ENCODE results near the gene SOS1.

Gene SOS1

DNA sequence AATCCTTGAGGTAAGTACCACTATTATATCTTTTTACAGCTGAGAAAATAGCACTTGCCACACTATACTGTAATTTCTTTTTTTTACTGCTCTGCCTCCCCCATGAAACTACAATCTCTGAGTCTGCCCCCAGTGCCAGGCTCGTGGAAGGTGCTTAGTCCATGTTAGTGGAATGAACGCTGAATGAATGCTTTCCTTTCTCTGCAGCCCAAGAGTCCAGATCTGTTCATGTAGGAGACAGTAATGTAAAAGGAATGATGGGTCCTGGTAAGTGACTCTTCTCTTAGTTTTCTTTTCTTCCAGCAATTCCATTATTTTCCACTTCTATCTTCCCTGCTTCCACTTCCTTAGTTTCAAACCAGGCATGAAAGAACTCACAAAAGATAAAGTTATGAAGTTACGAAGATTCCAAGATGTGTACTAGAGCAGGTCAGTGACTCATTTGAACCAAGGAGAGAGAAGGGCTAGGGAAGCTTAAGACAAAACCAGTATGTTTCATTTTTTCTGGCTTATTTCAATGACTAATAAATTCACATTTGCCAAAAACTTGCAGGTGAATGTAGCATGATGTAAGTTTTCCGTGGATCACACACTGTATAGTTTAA is 185.2 kb downstream of the SOS1 start:
- Histone ChIP-seq H3K4me2 (ENCODE audit: low read depth, low read length) (no peak overlapping the region), H3K9me3 (replicated peaks; ENCODE audit: insufficient read depth, low read length) (no peaks in the 10 kb centered on the region), H3K79me2 (ENCODE audit: low read length) (no peaks in the 10 kb centered on the region), H3K4me3 (ENCODE audit: low read length) (no peak overlapping the region), H4K20me1 (ENCODE audit: insufficient read depth, low read length) (no peaks in the 10 kb centered on the region), H3K36me3 (replicated peaks; ENCODE audit: insufficient read depth, low read length) (no peaks in the 10 kb centered on the region), H3K27me3 (replicated peaks; ENCODE audit: insufficient read depth, low read length) (no peaks in the 10 kb centered on the region), H3K4me1 (ENCODE audit: low read length) (no peaks in the 10 kb centered on the region), H3K9me2 (replicated peaks; ENCODE audit: insufficient read depth, low read length) (no peaks in the 10 kb centered on the region), H2AFZ (ENCODE audit: low read length) (no peak overlapping the region), H3F3A (ENCODE audit: insufficient read depth, low read length) (no peaks in the 10 kb centered on the region), H3K9ac (ENCODE audit: low read length) (no peak overlapping the region), H3K27ac (ENCODE audit: low read length) (no peak overlapping the region)
- no peak for TF ChIP-seq EZH2 (optimal IDR thresholded peaks at IDR 0.05; ENCODE audit: low read depth, low read length)
- no peak for TF ChIP-seq CTCF (IDR thresholded peaks at IDR 0.05; ENCODE audit: low read length)
- TF ChIP-seq EZH2phosphoT487 (IDR thresholded peaks at IDR 0.05; ENCODE audit: low read length) = no peak
- DNase-seq = no peak

DNA sequence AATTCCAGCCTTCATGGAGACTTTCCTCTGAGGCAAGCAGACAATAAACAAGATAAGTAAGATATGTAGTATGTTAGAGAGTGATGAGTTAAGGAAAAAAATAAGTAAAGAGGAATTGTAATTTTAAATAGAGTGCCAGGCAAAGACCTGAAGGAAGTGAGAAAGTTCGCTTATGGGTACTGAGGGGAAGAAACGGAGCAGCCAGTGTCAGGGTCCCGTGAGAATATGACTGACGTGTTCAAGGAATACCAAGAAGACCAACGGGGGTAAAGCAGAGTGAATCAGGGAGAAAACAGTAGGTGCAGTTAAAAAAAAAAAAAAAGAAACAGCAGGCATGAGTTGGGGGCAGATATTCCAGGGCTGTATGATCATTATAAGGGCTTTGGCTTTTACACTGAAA is 186.1 kb downstream of the SOS1 start:
- Histone ChIP-seq H3K9ac (ENCODE audit: low read length) (no peak overlapping the region), H2AFZ (ENCODE audit: low read length) (no peak overlapping the region), H3K4me2 (ENCODE audit: low read depth, low read length) (no peak overlapping the region), H3K79me2 (ENCODE audit: low read length) (no peaks in the 10 kb centered on the region), H3K27me3 (replicated peaks; ENCODE audit: insufficient read depth, low read length) (no peaks in the 10 kb centered on the region), H4K20me1 (ENCODE audit: insufficient read depth, low read length) (no peaks in the 10 kb centered on the region), H3K36me3 (replicated peaks; ENCODE audit: insufficient read depth, low read length) (no peaks in the 10 kb centered on the region), H3K9me3 (replicated peaks; ENCODE audit: insufficient read depth, low read length) (no peaks in the 10 kb centered on the region), H3F3A (ENCODE audit: insufficient read depth, low read length) (no peaks in the 10 kb centered on the region), H3K9me2 (replicated peaks; ENCODE audit: insufficient read depth, low read length) (no peaks in the 10 kb centered on the region), H3K4me3 (ENCODE audit: low read length) (no peak overlapping the region), H3K4me1 (ENCODE audit: low read length) (no peaks in the 10 kb centered on the region), H3K27ac (ENCODE audit: low read length) (no peak overlapping the region)
- TF ChIP-seq EZH2phosphoT487 (IDR thresholded peaks at IDR 0.05; ENCODE audit: low read length) = no peak
- no peak for TF ChIP-seq EZH2 (optimal IDR thresholded peaks at IDR 0.05; ENCODE audit: low read depth, low read length)
- no peak for TF ChIP-seq CTCF (IDR thresholded peaks at IDR 0.05; ENCODE audit: low read length)
- no peak for DNase-seq

GRCh38 chr2:38933653-38934052 is 187.2 kb downstream of the SOS1 start:
- no peaks in the 10 kb centered on the region for H3K36me3 ChIP-seq (replicated peaks; ENCODE audit: insufficient read depth, low read length)
- no peak overlapping the region for H3K27ac ChIP-seq (ENCODE audit: low read length)
- TF ChIP-seq CTCF (IDR thresholded peaks at IDR 0.05; ENCODE audit: low read length) (no peak), EZH2phosphoT487 (IDR thresholded peaks at IDR 0.05; ENCODE audit: low read length) (no peak), EZH2 (optimal IDR thresholded peaks at IDR 0.05; ENCODE audit: low read depth, low read length) (no peak)
- no peaks in the 10 kb centered on the region for H3K9me2 ChIP-seq (replicated peaks; ENCODE audit: insufficient read depth, low read length)
- H3K4me1 ChIP-seq (ENCODE audit: low read length) = no peaks in the 10 kb centered on the region
- DNase-seq = no peak
- no peaks in the 10 kb centered on the region for H3F3A ChIP-seq (ENCODE audit: insufficient read depth, low read length)
- H3K9ac ChIP-seq (ENCODE audit: low read length) = no peak overlapping the region
- no peaks in the 10 kb centered on the region for H3K9me3 ChIP-seq (replicated peaks; ENCODE audit: insufficient read depth, low read length)
- no peaks in the 10 kb centered on the region for H4K20me1 ChIP-seq (ENCODE audit: insufficient read depth, low read length)
- no peak overlapping the region for H3K4me3 ChIP-seq (ENCODE audit: low read length)
- no peaks in the 10 kb centered on the region for H3K27me3 ChIP-seq (replicated peaks; ENCODE audit: insufficient read depth, low read length)
- no peak overlapping the region for H2AFZ ChIP-seq (ENCODE audit: low read length)
- H3K79me2 ChIP-seq (ENCODE audit: low read length) = no peaks in the 10 kb centered on the region
- H3K4me2 ChIP-seq (ENCODE audit: low read depth, low read length) = no peak overlapping the region

Data from MM.1S (cell line).